Liver (tissue), 9 donors: ENCODE results near the gene RIC1. TPM values are rescaled to one million over a fixed set of nuclear protein-coding genes. Genes with fewer than 3 reads are reported as not detected.

Experiments used
- DNase-seq: peaks from one replicate; pipeline ENCODE4 v3.0.0-alpha.2; 2017; ENCODE audit warnings: low spot score
- H3K27ac ChIP-seq, 2 donors: one replicate each; pipeline ENCODE4 v1.7.0; 2013; ENCODE audit warnings: inconsistent platforms in 2 of 2, low read length in 2 of 2, control low read depth in 1 of 2, low read depth in 1 of 2, mild to moderate bottlenecking in 1 of 2
- H3K27me3 ChIP-seq, 4 donors: one replicate each; pipeline versions ENCODE4 v1.6.1 to v1.7.0; 2013; ENCODE audit warnings: low read length in 3 of 4, inconsistent platforms in 1 of 4, mild to moderate bottlenecking in 1 of 4, moderate library complexity in 1 of 4; ENCODE audit not compliant: control insufficient read depth in 4 of 4, insufficient read depth in 4 of 4
- H3K36me3 ChIP-seq, 4 donors: one replicate each; pipeline versions ENCODE4 v1.6.1 to v1.7.0; 2013; ENCODE audit warnings: low read length in 3 of 4, mild to moderate bottlenecking in 3 of 4, low read depth in 1 of 4, moderate library complexity in 1 of 4; ENCODE audit not compliant: control insufficient read depth in 4 of 4, insufficient read depth in 3 of 4
- H3K4me1 ChIP-seq, 4 donors: one replicate each; pipeline versions ENCODE4 v1.6.1 to v1.7.0; 2013; ENCODE audit warnings: low read length in 3 of 4, mild to moderate bottlenecking in 3 of 4, moderate library complexity in 1 of 4; ENCODE audit not compliant: control insufficient read depth in 4 of 4, insufficient read depth in 4 of 4
- H3K4me3 ChIP-seq, 3 donors: one replicate each; pipeline versions ENCODE4 v1.6.1 to v1.7.0; 2013; ENCODE audit warnings: low read length in 3 of 3, control low read depth in 1 of 3, low read depth in 1 of 3, mild to moderate bottlenecking in 1 of 3
- H3K9ac ChIP-seq, 2 donors: one replicate each; pipeline ENCODE4 v1.7.0; 2013; ENCODE audit warnings: low read length in 2 of 2, mild to moderate bottlenecking in 2 of 2, moderate library complexity in 2 of 2, control low read depth in 1 of 2, low read depth in 1 of 2
- H3K9me3 ChIP-seq, 4 donors: one replicate each; pipeline versions ENCODE4 v1.6.1 to v1.7.0; 2013; ENCODE audit warnings: low read length in 3 of 4; ENCODE audit not compliant: control insufficient read depth in 4 of 4
- EGR1 ChIP-seq, 2 donors: IDR thresholded peaks; 2 replicates each; pipeline ENCODE4 v1.6.1; 2016 to 2018; ENCODE audit warnings: antibody characterized with exemption in 2 of 2, low read depth in 2 of 2
- FOXA1 ChIP-seq: IDR thresholded peaks from 2 replicates; pipeline ENCODE4 v1.6.1; 2016; ENCODE audit warnings: antibody characterized with exemption
- GABPA ChIP-seq, 2 donors: IDR thresholded peaks in 1 of 2; conservative IDR thresholded peaks in 1 of 2; 2 replicates each; pipeline ENCODE4 v1.6.1; 2016; ENCODE audit warnings: antibody characterized with exemption in 2 of 2, mild to moderate bottlenecking in 1 of 2, moderate library complexity in 1 of 2
- HNF4A ChIP-seq, 2 donors: conservative IDR thresholded peaks; 2 replicates each; pipeline ENCODE4 v1.6.1; 2016; ENCODE audit warnings: antibody characterized with exemption in 2 of 2, mild to moderate bottlenecking in 2 of 2
- HNF4G ChIP-seq: IDR thresholded peaks from 2 replicates; pipeline ENCODE4 v1.6.1; 2016; ENCODE audit warnings: antibody characterized with exemption
- NR2F2 ChIP-seq: IDR thresholded peaks from 2 replicates; pipeline ENCODE4 v1.6.1; 2016; ENCODE audit warnings: antibody characterized with exemption
- RAD21 ChIP-seq, 2 donors: IDR thresholded peaks; 2 replicates each; pipeline ENCODE4 v1.6.1; 2016; ENCODE audit warnings: antibody characterized with exemption in 2 of 2, mild to moderate bottlenecking in 2 of 2
- RXRA ChIP-seq, 2 donors: IDR thresholded peaks; 2 replicates each; pipeline ENCODE4 v1.6.1; 2017 to 2018; ENCODE audit warnings: antibody characterized with exemption in 2 of 2, mild to moderate bottlenecking in 1 of 2
- SP1 ChIP-seq: IDR thresholded peaks from 2 replicates; pipeline ENCODE4 v1.6.1; 2018; ENCODE audit warnings: antibody characterized with exemption, mild to moderate bottlenecking
- TAF1 ChIP-seq: conservative IDR thresholded peaks from 2 replicates; pipeline ENCODE4 v1.6.1; 2016; ENCODE audit warnings: antibody characterized with exemption, mild to moderate bottlenecking
- YY1 ChIP-seq: IDR thresholded peaks from 2 replicates; pipeline ENCODE4 v1.6.1; 2016; ENCODE audit warnings: antibody characterized with exemption, mild to moderate bottlenecking
- WGBS: extraction: QIAGEN DNeasy Blood & Tissue Kit; methylation state at CpG from one replicate; pipeline ENCODE4 v1.1.7; 2013; 5-methylcytosine and 5-hydroxymethylcytosine counted together
- polyA plus RNA-seq, 2 donors: library from polyadenylated mRNA; stranded (reverse) in 1 of 2; unstranded in 1 of 2; fragments of 200-250 nt in 1 of 2; fragments of >200 nt in 1 of 2; fragmentation: Nextera tagmentation in 1 of 2; extraction: Ambion mirVana in 1 of 2; gene quantifications; one replicate each; pipeline versions ENCODE4 v1.2.1 to v1.2.3, GENCODE V29; 2013 to 2015
- total RNA-seq, 2 donors: library from RNA; depleted of rRNA; stranded (reverse); fragments of >200 nt; gene quantifications; one replicate each; pipeline ENCODE4 v1.2.3, GENCODE V29; 2014
- TF ChIP-seq, protein P1 (sequence below): fragments of 150-350 bp; IDR thresholded peaks from 2 replicates; pipeline ENCODE4 v1.5.1; 2017; ENCODE audit warnings: improper control_type of control experiment, low read depth, low read length; ENCODE audit not compliant: missing input control
- TF ChIP-seq, protein P2 (sequence below): IDR thresholded peaks from 2 replicates; pipeline ENCODE4 v1.6.1; 2016; ENCODE audit warnings: antibody characterized with exemption, mild to moderate bottlenecking
- TF ChIP-seq, protein P3 (sequence below): IDR thresholded peaks from 2 replicates; pipeline ENCODE4 v1.6.1; 2016; ENCODE audit warnings: antibody characterized with exemption
- TF ChIP-seq, protein P4 (sequence below): IDR thresholded peaks from 2 replicates; pipeline ENCODE4 v1.6.1; 2016; ENCODE audit warnings: antibody characterized with exemption
- donor health status: healthy.
- donor health status: healthy.
- donor health status: healthy.
- donor health status: healthy.
- donor health status: healthy.

Gene RIC1
- total and polyA plus RNA-seq, 4 donors = 4.1 to 25.8 (median 9.8) TPM

DNA sequence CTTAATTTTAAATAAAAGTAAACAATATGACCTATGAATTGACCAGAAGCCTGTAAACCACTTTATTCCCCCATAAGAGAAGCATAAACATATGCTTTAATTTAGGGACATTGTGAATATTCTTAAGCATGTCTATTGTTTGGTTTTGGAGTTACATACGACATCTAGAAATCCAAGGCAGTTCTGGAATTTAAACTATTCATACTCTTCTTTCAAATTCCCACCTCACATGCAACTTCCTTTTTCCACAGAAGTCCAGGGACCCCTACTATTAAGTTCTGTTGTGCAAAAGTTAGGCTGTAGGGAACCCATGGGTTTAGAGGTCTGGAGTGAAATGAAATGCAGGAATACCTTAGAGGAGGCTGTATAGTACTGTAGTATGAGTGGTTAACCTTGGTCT is 2.1 kb downstream of the RIC1 start:
- no peak for DNase-seq
- TF ChIP-seq, protein P1, sequence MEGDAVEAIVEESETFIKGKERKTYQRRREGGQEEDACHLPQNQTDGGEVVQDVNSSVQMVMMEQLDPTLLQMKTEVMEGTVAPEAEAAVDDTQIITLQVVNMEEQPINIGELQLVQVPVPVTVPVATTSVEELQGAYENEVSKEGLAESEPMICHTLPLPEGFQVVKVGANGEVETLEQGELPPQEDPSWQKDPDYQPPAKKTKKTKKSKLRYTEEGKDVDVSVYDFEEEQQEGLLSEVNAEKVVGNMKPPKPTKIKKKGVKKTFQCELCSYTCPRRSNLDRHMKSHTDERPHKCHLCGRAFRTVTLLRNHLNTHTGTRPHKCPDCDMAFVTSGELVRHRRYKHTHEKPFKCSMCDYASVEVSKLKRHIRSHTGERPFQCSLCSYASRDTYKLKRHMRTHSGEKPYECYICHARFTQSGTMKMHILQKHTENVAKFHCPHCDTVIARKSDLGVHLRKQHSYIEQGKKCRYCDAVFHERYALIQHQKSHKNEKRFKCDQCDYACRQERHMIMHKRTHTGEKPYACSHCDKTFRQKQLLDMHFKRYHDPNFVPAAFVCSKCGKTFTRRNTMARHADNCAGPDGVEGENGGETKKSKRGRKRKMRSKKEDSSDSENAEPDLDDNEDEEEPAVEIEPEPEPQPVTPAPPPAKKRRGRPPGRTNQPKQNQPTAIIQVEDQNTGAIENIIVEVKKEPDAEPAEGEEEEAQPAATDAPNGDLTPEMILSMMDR = no peak
- no peak for TF ChIP-seq YY1
- TF ChIP-seq, protein P2, sequence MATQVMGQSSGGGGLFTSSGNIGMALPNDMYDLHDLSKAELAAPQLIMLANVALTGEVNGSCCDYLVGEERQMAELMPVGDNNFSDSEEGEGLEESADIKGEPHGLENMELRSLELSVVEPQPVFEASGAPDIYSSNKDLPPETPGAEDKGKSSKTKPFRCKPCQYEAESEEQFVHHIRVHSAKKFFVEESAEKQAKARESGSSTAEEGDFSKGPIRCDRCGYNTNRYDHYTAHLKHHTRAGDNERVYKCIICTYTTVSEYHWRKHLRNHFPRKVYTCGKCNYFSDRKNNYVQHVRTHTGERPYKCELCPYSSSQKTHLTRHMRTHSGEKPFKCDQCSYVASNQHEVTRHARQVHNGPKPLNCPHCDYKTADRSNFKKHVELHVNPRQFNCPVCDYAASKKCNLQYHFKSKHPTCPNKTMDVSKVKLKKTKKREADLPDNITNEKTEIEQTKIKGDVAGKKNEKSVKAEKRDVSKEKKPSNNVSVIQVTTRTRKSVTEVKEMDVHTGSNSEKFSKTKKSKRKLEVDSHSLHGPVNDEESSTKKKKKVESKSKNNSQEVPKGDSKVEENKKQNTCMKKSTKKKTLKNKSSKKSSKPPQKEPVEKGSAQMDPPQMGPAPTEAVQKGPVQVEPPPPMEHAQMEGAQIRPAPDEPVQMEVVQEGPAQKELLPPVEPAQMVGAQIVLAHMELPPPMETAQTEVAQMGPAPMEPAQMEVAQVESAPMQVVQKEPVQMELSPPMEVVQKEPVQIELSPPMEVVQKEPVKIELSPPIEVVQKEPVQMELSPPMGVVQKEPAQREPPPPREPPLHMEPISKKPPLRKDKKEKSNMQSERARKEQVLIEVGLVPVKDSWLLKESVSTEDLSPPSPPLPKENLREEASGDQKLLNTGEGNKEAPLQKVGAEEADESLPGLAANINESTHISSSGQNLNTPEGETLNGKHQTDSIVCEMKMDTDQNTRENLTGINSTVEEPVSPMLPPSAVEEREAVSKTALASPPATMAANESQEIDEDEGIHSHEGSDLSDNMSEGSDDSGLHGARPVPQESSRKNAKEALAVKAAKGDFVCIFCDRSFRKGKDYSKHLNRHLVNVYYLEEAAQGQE = no peak
- TF ChIP-seq FOXA1 = no peak
- no peak for TF ChIP-seq GABPA (IDR thresholded peaks at IDR 0.05 in 1 of 2, conservative IDR thresholded peaks at IDR 0.05 in 1 of 2)
- no peak for TF ChIP-seq EGR1 (IDR thresholded peaks at IDR 0.05; ENCODE audit: low read depth in 2 of 2)
- TF ChIP-seq, protein P3, sequence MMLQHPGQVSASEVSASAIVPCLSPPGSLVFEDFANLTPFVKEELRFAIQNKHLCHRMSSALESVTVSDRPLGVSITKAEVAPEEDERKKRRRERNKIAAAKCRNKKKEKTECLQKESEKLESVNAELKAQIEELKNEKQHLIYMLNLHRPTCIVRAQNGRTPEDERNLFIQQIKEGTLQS = no peak
- no peak for TF ChIP-seq RXRA (IDR thresholded peaks at IDR 0.05)
- TF ChIP-seq HNF4G = no peak
- TF ChIP-seq TAF1 = no peak
- Histone ChIP-seq H3K4me1 (peaks cover 0 to 24% (median 14%) of the 10 kb centered on the region in 4 donors), H3K9ac (no peak overlapping the region), H3K4me3 (no peak overlapping the region), H3K9me3 (peaks cover 0 to 5% (median 0%) of the 10 kb centered on the region in 4 donors), H3K27me3 (no peaks in the 10 kb centered on the region), H3K27ac (no peak overlapping the region), H3K36me3 (no peaks in the 10 kb centered on the region)
- WGBS = 82% methylated on average over 1 of the region's 1 CpG

DNA sequence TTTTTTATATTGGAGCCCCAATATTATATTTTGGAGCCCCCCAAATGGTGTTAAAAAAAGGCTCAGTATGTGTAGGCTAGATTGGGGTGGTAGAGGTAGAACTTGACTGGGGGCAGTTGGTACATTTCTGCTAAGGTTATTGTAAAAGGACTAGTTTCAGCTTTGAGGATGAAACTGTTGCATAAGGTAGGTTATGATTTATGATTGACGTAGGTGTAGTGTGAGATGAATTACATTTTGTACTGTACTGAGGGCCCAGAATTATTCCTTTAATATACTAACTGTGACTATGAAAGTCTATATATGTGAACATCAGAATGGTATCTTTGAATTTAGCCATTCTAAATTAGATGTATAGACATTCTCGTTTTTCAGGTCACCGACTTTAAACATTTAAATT is 3.6 kb downstream of the RIC1 start:
- H3K9ac ChIP-seq = no peak overlapping the region
- DNase-seq = no peak
- H3K4me3 ChIP-seq = no peak overlapping the region
- 94% methylated on average over 3 of the region's 3 CpGs for WGBS
- peaks cover 0 to 5% (median 0%) of the 10 kb centered on the region in 4 donors for H3K9me3 ChIP-seq
- H3K27ac ChIP-seq = no peak overlapping the region
- H3K27me3 ChIP-seq = no peaks in the 10 kb centered on the region
- no peaks in the 10 kb centered on the region for H3K36me3 ChIP-seq
- peaks cover 0 to 17% (median 8%) of the 10 kb centered on the region in 4 donors for H3K4me1 ChIP-seq
- no peak for TF ChIP-seq EGR1 (IDR thresholded peaks at IDR 0.05; ENCODE audit: low read depth in 2 of 2)

DNA sequence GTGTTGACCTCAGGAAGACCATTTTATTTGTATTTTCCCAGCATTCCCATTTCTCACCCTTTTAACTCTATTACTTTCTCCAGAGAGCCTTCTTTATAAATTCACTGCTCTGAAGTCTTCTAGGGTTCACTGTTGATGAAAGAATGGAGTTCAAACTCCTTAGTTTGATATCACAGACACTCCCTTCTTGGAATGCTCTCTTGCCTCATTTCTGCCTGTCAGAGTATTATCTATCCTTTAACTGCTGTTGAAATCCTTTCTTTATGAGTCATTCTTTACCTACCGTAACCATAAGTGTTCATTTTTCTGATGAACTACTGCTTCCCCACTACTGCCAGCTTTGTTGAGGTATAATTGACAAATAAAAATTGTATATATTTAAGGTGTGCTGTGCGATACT is 4.3 kb downstream of the RIC1 start:
- Histone ChIP-seq H3K27me3 (no peaks in the 10 kb centered on the region), H3K27ac (no peak overlapping the region), H3K4me1 (peaks cover 0 to 12% (median 3%) of the 10 kb centered on the region in 4 donors), H3K9me3 (peaks cover 0 to 5% (median 0%) of the 10 kb centered on the region in 4 donors), H3K4me3 (no peak overlapping the region), H3K9ac (no peak overlapping the region), H3K36me3 (no peaks in the 10 kb centered on the region)
- no peak for DNase-seq
- TF ChIP-seq GABPA (IDR thresholded peaks at IDR 0.05 in 1 of 2, conservative IDR thresholded peaks at IDR 0.05 in 1 of 2) (no peak), RAD21 (IDR thresholded peaks at IDR 0.05) (no peak), NR2F2 (no peak), YY1 (no peak), SP1 (no peak), EGR1 (IDR thresholded peaks at IDR 0.05; ENCODE audit: low read depth in 2 of 2) (no peak), TAF1 (no peak), FOXA1 (no peak), HNF4A (conservative IDR thresholded peaks at IDR 0.05) (no peak)
- TF ChIP-seq, protein P1 = no peak
- TF ChIP-seq, protein P4, sequence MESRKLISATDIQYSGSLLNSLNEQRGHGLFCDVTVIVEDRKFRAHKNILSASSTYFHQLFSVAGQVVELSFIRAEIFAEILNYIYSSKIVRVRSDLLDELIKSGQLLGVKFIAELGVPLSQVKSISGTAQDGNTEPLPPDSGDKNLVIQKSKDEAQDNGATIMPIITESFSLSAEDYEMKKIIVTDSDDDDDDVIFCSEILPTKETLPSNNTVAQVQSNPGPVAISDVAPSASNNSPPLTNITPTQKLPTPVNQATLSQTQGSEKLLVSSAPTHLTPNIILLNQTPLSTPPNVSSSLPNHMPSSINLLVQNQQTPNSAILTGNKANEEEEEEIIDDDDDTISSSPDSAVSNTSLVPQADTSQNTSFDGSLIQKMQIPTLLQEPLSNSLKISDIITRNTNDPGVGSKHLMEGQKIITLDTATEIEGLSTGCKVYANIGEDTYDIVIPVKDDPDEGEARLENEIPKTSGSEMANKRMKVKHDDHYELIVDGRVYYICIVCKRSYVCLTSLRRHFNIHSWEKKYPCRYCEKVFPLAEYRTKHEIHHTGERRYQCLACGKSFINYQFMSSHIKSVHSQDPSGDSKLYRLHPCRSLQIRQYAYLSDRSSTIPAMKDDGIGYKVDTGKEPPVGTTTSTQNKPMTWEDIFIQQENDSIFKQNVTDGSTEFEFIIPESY = no peak
- TF ChIP-seq, protein P3 = no peak
- WGBS = 84% methylated on average over 2 of the region's 2 CpGs
